GM18858 (cell line): ENCODE measurements around the gene NLRP12.
"Not testable (repeated sequence)": the region's sequence is repeated elsewhere in the genome, so short reads cannot be mapped to it uniquely, and the experiment has no call there.

Source experiments
- ATAC-seq: cut with Tn5 transposase; IDR thresholded peaks from one replicate; pipeline ENCODE4 v1.9.1; 2021; ENCODE audit not compliant: unreplicated experiment

The NLRP12 gene

DNA sequence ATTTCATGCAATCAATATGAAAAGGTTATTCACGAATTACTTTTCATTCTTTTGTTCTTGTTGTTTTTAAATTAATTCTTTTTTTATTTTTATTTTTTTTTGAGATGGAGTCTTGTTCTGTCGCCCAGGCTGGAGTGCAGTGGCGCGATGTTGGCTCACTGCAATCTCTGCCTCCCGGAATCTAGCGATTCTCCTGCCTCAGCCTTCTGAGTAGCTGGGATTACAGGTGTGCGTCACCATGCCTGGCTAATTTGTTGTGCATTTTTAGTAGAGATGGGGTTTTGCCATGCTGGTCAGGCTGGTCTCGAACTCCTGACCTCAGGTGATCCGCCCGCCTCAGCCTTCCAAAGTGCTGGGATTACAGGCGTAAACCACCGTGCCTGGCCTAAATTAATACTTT is 16.1 kb upstream of the NLRP12 start:
- ATAC-seq = not testable (repeated sequence)

DNA sequence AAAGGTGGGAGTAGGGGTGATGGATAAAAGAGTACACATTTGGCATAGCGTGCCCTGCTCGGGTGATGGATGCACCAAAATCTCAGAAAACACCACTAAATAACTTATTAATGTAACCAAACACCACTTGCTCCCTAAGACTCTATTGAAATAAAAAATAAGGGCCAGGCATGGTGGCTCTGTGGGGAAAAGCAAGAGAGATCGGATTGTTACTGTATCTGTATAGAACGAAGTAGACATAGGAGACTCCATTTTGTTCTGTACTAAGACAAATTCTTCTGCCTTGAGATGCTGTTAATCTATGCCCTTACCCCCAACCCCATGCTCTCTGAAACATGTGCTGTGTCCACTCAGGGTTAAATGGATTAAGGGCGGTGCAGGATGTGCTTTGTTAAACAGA is 14.3 kb upstream of the NLRP12 start:
- not testable (repeated sequence) for ATAC-seq

DNA sequence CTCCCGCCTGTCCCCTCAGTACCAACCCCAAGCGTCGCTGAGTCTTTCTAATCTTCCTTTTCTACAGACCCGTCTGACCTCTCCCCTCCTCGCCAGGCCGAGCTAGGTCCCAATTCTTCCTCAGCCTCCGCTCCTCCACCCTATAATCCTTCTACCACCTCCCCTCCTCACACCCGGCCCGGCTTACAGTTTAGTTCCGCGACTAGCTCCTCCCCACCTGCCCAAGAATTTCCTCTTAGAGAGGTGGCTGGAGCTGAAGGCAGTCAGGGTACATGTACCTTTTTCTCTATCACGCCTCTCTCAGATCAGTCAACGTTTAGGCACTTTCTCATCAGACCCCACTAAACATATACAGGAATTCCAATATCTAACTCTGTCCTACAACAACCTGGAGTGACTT is 8.7 kb upstream of the NLRP12 start:
- not testable (repeated sequence) for ATAC-seq

DNA sequence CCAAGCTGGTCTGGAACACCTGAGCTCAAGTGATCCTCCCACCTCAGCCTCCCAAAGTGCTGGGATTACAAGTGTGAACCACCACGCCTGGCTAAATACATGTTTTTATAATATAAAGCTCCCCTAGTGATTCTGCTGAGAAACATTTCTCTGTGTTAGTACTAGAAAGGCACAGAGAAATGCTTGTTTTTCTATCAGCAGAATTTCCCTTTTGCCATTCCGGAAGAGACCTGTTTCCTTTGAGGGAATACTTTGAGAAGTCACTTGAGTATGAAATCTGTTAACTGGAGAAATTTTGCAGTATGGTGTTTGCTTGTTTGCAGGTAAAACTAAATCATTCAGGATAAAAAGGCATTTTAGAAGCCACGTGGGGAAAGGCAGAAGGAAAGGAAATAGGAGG is 4.4 kb upstream of the NLRP12 start:
- ATAC-seq = no peak

DNA sequence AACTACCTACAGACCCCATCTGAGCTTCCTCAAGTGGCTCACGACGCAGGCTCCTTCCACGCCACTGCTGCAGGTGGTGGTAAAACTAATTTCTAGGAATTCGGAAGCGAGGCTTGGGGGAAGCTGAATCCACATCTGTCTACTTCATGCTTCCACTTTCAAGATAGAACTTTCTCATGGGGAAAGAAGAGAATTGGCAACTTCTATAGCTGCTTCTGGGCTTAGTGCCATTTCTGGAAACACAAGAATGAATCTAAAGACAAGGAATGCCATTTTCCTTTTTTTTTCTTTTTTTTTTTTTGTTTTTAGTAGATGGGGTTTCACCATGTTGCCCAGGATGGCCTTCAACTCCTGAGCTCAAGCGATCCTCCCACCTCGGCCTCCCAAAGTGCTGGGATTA is 2.8 kb upstream of the NLRP12 start:
- ATAC-seq = no peak

DNA sequence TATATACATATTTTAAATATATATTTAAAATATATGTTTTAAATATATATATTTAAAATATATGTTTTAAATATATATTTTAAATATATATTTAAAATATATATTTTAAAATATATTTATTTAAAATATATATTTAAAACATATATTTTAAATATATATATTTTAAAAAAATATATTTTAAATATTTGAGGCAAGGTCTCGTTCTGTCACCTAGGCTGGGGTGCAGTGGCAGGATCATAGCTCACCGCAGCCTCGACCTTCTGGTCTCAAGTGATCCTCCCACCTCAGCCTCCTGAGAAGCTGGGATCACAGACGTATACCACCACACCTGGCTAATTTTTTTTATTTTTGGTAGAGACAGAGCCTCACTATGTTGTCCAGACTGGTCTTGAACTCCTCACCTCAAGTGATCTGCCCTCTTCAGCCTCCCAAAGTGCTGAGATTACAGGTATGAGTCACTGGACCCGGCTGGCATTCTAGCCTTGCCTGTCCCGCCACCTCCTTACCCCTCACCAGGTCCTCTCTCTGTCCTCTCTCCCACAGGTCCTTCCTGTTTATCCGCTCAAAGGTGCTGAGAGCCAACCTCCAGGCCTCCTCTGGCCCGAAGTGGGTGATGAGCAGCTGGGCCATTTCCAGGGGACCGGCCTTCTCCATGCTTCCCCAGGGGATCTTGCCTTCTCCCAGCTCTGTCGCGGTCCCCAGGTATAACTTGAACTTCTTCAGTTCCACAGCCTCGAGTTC is 564 bp downstream of the NLRP12 start:
- no peak for ATAC-seq

DNA sequence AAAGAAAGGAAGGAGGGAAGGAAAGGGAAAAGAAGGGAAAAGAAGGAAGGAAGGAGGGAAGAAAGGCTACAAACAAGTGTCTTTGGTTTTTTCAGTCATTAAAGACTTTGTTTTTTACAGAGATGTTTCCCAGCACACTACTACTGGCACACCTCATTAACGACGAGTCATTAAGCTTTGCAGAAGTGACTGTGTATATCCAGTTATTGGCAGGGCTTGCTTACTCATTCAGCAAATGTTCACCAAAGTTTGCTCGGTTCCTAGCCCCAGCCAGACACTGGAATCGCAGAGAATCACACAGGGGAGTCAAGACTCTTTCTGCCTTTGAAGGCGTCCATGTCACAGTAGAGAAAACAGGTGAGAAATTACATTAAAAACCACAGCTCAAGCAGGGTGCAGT is 4.3 kb downstream of the NLRP12 start:
- ATAC-seq = no peak

DNA sequence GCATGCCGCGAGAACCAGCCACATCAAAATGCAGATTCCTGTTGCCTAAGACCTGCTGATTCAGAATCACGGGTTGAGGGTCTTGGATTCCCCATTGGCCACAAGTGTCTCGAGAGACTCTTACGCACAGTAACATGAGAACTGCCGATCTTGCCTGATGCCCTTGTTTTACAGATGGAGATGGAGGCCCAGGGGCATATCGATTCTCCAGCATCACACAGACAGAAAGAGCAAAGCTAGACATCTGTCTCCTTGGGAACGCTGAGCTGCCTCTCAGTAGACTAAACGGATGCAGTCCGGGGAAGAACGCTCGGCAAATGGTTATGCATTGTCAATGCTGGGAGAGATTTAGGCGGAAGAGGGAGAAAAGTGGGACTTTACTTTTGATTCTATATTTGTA is 5.4 kb downstream of the NLRP12 start:
- no peak for ATAC-seq

DNA sequence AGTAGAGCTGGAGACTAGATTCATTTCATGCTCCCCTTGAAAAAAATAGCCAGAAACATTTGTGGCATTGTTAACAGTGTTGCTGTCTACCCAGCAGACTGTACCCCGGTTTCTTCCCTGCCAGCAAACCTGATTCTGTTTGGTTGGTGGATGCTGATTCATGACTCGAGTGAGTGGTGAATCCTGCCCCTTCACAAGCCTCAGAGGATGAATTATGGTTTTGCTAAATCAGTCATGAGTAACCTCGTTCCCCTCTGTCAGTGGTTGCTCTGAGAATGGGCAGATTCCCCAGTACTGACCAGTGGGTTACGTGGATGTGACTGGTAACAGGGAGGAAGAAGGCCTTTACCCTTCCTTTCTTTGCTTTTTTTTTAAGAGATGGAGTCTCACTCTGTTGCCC is 10.1 kb downstream of the NLRP12 start:
- ATAC-seq = no peak

DNA sequence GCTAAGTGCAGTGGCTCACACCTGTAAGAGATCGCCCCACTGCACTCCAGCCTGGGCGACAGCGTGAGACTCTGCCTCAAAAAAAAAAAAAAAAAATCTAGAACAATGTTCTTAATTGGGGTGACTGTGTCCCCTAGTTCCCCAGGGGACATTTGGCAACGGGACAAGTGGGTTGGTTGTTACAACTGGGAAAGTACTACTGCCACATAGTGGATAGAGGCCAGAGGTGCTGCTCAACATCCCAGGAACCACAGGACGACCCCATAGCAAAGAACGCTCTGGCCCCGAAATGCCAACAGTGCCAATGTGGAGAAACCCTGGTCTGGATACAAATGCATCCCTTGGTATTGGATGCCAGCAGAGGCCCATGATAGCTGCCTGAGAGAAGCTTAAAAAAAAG is 11.8 kb downstream of the NLRP12 start:
- ATAC-seq = no peak

DNA sequence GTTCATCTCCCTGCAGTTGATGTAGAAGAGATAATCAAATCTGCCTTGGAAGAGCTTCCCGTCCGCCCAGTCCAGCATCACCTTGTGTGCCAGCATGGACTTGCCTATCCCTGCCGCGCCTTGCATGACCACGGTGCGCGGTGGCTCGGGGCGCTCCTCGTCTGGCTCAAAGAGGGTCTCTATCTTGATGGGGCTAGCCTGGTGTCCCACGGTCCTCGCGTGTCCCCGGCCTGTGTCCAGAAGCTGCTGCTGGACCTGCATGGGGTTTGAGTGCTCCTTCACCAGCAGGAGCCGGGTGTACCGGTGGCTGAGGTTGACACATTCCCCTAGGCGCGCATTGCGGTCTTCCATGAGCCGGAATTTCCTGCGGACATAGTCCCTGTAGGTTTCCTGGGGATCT is 13.2 kb downstream of the NLRP12 start:
- ATAC-seq = no peak

DNA sequence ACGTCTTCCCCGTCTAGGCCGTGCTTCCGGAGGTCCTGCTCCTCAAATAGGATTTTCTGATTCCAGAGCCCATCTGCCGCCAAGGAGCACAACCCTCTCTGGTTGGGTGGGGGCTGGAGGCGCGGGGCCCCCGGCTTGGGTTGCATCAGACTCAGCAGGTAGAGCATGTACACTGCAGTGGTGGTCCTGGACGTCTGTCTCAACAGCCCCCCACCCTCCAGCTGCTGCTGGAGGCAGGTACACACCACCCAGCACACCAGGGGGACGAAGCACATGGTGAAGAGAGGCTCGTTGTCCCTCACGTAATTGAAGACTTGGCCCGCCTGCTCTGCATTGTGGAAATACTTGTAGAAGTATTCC is 13.9 kb downstream of the NLRP12 start:
- no peak for ATAC-seq

DNA sequence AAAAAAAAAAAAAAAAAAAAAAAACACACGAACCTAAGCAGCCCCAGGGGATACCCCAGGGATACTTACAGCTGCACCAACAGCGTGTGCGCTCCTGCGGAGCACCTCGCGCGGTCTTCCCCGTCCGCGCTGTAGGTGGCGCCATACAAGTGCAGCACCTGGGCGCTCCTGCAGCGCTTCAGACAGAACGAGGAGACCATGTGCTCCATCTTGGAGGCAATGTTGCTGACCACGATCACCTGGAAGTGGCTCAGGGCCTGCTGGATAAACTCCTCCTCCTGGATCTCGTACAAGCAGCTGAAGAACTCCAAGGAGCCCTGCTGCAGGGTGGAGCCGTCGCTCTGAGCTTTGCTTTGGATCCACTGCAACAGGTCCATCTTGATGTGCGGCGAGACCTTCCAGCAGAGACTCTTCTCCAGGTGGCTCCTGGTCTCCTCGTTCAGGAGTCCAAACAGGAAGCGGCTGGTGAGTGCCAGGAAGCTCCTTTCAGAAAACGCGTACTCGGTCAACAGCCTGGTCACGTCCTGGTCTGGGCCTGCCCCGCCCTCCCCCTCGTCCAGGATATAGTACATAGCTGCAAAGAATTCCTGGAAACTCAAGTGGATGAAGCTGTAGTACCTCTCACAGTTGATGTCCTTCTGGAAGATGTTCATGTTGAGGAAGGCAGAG is 14.5 kb downstream of the NLRP12 start:
- no peak for ATAC-seq

DNA sequence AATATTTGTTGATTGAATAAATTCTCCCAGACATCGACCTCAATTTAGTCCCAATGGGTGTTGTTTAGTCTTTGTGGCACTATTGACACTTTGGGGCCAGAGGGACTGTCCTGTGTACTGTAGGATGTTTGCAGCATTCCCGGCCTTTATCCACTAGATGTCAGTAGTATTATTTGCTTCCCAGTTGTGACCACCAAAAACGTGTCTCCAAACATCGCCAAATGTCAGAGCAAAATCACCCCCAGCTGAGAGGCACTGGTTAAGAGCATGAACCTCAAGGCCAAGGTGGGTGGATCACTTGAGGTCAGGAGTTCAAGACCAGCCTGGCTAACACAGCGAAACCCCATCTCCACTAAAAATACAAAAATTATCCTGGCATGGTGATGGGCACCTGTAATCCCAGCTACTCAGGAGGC is 15.4 kb downstream of the NLRP12 start:
- no peak for ATAC-seq

DNA sequence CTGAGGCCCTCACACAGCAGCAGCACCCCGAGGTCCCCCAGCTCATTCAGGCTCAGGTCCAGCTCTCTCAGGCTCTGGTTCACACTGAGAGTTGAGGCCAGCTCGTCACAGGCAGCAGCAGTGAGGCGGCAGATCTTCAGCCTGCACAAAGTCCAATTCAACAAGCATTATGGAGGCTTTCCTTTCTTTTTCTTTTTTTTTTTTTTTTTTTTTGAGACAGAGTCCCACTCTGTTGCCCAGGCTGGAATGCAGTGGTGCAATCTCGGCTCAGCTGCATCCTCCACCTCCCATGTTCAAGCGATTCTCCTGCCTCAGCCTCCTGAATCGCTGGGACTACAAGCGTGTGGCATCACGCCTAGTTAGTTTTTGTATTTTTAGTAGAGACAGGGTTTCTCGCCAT is 22.9 kb downstream of the NLRP12 start:
- no peak for ATAC-seq

DNA sequence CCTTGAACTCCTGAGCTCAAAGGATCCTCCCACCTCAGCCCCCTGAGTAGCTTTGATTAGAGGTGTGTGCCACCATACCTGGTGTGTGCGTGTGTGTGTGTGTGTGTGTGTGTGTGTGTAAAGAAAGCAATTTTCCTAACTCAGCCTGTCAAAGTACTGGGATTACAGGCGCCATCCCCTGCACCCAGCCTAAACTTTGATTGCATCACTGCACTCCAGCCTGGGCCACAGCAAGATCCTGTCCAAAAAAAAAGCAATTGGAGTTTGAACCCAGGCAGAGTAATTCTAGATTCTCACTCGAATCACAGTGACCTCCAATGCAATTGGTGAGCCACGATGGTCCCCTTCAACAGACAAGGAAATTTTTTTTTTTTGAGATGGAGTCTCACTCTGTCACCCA is 29.1 kb downstream of the NLRP12 start:
- no peak for ATAC-seq

DNA sequence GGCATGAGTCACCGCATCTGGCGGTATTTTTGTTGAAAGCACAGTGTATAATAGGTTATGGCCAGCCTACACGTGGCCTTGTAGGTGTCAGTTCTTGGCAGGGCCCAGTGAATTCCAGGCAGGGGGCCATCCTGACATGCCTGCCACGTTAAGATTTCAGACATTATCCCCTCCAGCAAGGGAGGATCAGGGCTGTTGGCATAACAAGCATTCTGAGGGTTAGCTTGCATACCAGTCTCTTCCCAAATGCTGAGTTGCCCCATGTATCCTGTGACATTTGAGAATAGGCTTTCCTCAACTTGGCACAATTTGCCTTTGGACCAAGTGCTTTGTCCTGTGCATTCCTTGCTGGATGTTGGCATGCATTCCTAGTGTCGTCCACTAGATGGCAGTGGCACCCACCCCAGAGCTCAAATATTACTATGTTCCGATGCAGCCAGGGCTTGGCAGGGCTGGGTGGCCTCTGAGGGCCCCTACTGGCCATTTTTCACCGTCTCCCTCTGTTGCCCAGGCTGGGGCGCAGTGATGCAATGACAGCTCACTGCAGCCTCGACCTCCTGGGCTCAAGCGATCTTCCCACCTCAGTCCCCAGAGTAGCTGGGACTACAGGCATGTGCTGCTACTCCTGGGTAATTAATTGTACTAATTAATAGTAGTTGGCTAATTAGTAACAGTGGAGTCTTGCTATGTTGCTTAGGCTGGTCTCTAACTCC is 31.2 kb downstream of the NLRP12 start:
- ATAC-seq = no peak

DNA sequence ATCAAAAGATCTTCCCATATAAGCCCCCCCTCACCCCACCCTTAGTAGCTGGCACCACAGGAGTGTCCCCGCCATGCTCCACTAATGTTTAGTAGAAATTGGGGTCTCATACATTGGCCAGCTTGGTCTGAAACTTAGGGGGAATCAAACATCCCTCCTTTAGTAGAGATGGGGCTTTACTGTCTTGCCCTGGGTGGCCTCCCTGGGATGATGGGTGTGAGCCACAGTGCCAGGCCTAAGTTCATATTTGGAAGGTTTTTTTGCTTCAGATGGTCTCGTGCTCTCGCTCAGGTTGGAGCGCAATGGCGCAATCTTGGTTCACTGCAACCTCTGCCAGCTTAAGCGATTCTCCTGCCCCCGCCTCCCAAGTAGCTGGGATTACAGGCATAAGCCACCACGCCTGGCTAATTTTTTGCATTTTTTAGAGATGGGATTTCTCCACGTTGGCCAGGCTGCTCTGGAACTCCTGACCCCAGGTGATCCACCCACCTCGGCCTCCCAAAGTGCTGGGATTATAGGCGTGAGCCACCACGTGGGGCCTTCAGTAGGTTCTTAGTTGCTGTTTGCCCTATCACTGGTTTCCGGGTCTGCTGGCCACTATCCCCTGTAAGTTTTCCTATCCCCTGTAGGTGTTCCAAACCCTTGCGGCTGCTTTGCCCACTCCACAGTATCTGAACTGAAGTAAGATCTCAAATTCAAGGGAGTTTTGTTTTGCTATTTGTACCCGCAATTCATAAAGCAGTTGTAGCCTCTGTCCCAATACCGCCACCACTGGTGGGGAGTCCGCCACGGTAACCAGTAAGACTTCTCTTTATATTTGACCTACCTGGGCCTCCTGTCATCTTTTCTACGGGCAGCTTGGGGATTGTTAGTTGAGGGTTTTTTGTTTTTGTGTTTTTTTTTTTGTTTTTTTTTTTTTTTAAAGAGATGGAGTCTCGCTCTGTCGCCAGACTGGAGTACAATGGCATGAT is 34.1 kb downstream of the NLRP12 start:
- no peak for ATAC-seq

DNA sequence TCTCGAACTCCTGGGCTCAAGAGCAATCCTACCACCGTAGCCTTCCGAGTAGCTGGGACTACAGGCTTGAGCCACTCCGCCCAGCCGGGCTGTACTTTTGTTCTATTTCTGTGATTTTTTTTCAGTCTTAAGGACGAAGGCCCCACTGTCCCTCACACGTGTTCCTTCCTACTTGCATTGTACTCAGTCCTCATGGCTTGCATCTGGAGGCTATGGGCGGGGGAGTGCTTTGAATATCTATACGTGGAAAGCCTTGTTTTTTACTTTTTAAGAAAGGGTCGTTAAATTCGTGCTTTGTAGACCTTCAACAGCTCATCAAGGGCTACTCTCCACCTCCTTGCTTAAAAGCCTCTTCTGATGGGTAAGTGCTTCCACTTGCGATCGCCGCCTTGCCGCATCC is 36.8 kb downstream of the NLRP12 start:
- no peak for ATAC-seq

DNA sequence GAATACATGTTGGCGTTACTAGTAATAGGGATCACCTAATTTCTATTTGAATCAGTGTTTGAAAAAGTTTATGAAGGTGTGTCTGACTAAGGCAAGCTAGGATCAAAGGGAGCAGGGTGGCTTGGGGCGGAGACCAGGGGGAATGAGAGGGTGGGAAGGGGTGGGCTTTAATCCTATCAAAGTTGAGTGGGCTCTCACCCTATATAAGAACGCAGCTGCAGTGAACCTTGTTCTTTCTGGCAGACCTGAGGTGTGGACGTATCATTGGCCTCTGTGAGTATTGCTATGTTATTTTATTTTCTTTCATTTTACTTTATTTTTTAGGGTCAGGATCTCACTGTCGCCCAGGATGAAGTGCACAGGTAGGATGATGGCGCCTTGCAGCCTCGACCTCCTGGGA is 37.4 kb downstream of the NLRP12 start:
- ATAC-seq = no peak

DNA sequence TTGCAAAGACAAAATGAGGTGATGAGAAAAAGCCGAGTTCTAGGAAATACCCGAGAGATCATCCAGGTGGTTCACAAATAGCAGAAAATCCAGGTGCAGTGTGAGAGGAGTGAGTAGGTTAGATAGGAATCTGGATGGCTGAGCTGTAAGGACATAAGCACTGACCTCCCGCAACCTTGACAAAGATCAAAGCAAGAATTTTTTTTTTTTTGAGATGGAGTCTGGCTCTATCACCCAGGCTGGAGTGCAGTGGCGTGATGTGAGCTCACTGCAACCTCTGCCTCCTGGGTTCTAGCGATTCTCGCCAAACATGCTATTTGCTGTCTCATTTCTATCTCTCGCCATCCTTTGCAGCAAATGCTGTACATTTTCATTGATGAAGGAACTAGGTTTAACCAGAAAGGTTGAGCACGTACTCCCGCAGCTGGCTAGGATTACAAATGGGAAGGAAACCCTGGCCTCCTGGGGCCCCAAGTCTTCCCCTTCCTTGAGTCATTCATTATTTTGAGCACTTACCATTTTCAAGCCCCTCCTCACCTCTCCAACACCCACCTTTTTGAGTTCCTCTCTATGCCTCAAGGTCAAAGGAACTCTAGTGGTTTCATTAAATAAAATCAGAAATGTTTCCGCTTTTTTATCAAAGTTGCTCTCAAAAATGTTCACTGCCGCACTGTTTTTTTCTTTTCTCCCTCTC is 38.8 kb downstream of the NLRP12 start:
- no peak for ATAC-seq
